Measurements from ENCODE around the gene GALNT10.

DNA sequence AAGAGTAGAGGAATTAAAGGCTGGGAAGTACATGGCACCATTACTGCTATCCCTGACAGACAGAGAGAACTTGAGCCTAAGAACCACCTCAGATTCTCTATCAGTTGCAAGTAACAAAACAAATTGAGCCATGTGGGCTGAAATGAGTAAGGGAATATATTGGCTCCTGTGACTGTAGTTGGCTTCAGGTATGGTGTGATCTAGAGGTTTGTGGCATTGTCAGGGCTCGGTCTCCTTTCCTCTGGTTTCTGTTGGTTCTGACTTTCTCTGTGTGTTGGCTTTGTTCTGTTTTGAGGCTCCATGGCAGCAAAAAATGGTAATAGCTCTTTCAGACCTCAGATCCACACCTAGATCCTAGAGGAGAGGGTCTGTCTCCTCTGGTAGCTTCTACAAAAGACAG is 5.7 kb downstream of the GALNT10 start:
- TF ChIP-seq, protein P1, sequence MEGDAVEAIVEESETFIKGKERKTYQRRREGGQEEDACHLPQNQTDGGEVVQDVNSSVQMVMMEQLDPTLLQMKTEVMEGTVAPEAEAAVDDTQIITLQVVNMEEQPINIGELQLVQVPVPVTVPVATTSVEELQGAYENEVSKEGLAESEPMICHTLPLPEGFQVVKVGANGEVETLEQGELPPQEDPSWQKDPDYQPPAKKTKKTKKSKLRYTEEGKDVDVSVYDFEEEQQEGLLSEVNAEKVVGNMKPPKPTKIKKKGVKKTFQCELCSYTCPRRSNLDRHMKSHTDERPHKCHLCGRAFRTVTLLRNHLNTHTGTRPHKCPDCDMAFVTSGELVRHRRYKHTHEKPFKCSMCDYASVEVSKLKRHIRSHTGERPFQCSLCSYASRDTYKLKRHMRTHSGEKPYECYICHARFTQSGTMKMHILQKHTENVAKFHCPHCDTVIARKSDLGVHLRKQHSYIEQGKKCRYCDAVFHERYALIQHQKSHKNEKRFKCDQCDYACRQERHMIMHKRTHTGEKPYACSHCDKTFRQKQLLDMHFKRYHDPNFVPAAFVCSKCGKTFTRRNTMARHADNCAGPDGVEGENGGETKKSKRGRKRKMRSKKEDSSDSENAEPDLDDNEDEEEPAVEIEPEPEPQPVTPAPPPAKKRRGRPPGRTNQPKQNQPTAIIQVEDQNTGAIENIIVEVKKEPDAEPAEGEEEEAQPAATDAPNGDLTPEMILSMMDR (IDR thresholded peaks at IDR 0.05) = no peak
- TF ChIP-seq, protein P2, sequence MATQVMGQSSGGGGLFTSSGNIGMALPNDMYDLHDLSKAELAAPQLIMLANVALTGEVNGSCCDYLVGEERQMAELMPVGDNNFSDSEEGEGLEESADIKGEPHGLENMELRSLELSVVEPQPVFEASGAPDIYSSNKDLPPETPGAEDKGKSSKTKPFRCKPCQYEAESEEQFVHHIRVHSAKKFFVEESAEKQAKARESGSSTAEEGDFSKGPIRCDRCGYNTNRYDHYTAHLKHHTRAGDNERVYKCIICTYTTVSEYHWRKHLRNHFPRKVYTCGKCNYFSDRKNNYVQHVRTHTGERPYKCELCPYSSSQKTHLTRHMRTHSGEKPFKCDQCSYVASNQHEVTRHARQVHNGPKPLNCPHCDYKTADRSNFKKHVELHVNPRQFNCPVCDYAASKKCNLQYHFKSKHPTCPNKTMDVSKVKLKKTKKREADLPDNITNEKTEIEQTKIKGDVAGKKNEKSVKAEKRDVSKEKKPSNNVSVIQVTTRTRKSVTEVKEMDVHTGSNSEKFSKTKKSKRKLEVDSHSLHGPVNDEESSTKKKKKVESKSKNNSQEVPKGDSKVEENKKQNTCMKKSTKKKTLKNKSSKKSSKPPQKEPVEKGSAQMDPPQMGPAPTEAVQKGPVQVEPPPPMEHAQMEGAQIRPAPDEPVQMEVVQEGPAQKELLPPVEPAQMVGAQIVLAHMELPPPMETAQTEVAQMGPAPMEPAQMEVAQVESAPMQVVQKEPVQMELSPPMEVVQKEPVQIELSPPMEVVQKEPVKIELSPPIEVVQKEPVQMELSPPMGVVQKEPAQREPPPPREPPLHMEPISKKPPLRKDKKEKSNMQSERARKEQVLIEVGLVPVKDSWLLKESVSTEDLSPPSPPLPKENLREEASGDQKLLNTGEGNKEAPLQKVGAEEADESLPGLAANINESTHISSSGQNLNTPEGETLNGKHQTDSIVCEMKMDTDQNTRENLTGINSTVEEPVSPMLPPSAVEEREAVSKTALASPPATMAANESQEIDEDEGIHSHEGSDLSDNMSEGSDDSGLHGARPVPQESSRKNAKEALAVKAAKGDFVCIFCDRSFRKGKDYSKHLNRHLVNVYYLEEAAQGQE (IDR thresholded peaks at IDR 0.05) = no peak
- no peak for TF ChIP-seq RAD21 (conservative IDR thresholded peaks at IDR 0.05 in 1 of 2, IDR thresholded peaks at IDR 0.05 in 1 of 2)
- no peak for TF ChIP-seq CHD4 (IDR thresholded peaks at IDR 0.05; ENCODE audit: borderline replicate concordance)
- TF ChIP-seq POLR2A (IDR thresholded peaks at IDR 0.05; ENCODE audit: low read length) = no peak
- no peak for TF ChIP-seq JUN (IDR thresholded peaks at IDR 0.05)
- no peak for TF ChIP-seq USF2 (IDR thresholded peaks at IDR 0.05)
- TF ChIP-seq RFX5 (IDR thresholded peaks at IDR 0.05) = no peak
- TF ChIP-seq CBX2 (IDR thresholded peaks at IDR 0.05; ENCODE audit: borderline replicate concordance, low read depth) = no peak
- TF ChIP-seq ZC3H11A (IDR thresholded peaks at IDR 0.05) = no peak
- TF ChIP-seq EP300 (IDR thresholded peaks at IDR 0.05) = no peak
- no peak for TF ChIP-seq JUNB (IDR thresholded peaks at IDR 0.05)
- TF ChIP-seq HMGXB4 (CRISPR knock-in tag; IDR thresholded peaks at IDR 0.05; ENCODE audit: borderline replicate concordance) = no peak
